Activated T-cell treated with anti-CD3 and anti-CD28 coated beads, Interleukin-2, amount 50 U/mL, for 72 hours (primary cell): ENCODE data around the gene CTBS. TPM values are rescaled to one million over a fixed set of nuclear protein-coding genes. Genes with fewer than 3 reads are reported as not detected.
"Not testable (repeated sequence)": the region's sequence is repeated elsewhere in the genome, so short reads cannot be mapped to it uniquely, and the experiment has no call there.

Source experiments
- ATAC-seq, 2 donors: fragments of 150-1000 bp; cut with Tn5 transposase; replicated peaks in 1 of 2; 2 replicates each; pipeline ENCODE4 v1.10.0; 2021; ENCODE audit warnings: moderate library complexity in 2 of 2, mild to moderate bottlenecking in 1 of 2
- DNase-seq, 2 donors: peaks; one replicate each; pipeline ENCODE4 v3.0.0; 2021 to 2022; ENCODE audit warnings: mixed read lengths in 1 of 2
- H3K27ac Mint-ChIP-seq: one replicate; pipeline ENCODE4 v1.8.0; 2022; ENCODE audit warnings: mild to moderate bottlenecking, moderate library complexity, mixed read lengths
- H3K27me3 Mint-ChIP-seq: one replicate; pipeline ENCODE4 v1.8.0; 2022; ENCODE audit warnings: low read depth, mixed read lengths
- H3K36me3 Mint-ChIP-seq, 2 donors: one replicate each; pipeline ENCODE4 v1.8.0; 2022; ENCODE audit warnings: mixed read lengths in 2 of 2, mild to moderate bottlenecking in 1 of 2; ENCODE audit not compliant: insufficient read depth in 2 of 2
- H3K4me1 Mint-ChIP-seq: one replicate; pipeline ENCODE4 v1.8.0; 2022; ENCODE audit warnings: low read depth, mixed read lengths
- H3K4me3 Mint-ChIP-seq, 2 donors: one replicate each; pipeline ENCODE4 v1.8.0; 2022; ENCODE audit warnings: mild to moderate bottlenecking in 2 of 2, mixed read lengths in 2 of 2, moderate library complexity in 2 of 2
- H3K9me3 Mint-ChIP-seq, 2 donors: one replicate each; pipeline ENCODE4 v1.8.0; 2022; ENCODE audit warnings: mixed read lengths in 2 of 2
- total RNA-seq, 2 donors: library from RNA; stranded (reverse); gene quantifications; one replicate each; pipeline ENCODE4 v1.2.3, GENCODE V29; 2022

The CTBS gene
- total RNA-seq, 2 donors from 2014 or later, result 27.2 to 31.3 TPM

DNA sequence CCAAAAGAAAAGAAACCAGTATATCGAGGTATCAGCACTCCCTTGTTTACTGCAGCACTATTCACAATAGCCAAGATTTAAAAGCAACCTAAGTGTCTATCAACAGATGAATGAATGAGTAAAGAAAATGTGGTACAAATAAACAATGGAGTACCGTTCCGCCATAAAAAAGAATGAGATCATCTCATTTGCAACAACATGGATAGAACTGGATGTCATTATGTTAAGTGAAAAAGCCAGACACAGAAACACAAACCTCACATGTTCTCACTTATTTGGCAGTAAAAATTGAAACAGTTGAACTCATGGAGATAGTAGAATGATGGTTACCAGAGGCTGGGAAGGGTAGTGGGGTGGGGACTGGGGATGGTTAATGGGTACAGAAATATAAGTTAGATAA lies 63.6 kb downstream of the CTBS start:
- Mint-ChIP-seq H3K4me1 (no peaks in the 10 kb centered on the region), H3K9me3 (no peaks in the 10 kb centered on the region)

DNA sequence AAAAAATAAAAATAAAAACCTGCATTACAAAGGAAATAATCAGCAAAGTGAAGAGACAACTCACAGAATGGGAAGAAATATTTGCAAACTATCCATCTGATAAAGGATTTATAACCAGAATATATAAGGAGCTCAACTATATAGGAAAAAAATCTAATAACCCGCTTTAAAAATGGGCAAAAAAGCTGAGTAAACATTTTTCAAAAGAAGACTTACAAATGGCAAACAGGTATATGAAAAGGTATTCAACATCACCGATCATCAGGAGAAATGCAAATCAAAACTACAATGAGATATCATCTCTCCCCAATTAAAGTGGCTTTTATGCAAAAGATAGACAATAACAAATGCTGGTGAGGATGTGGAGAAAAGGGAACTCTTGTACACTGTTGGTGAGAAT lies 64.1 kb downstream of the CTBS start:
- ATAC-seq (no peak), DNase-seq (no peak)
- Mint-ChIP-seq H3K27me3 (no peaks in the 10 kb centered on the region), H3K27ac (no peak overlapping the region), H3K9me3 (no peaks in the 10 kb centered on the region), H3K4me3 (no peak overlapping the region), H3K4me1 (peaks cover 1% of the 10 kb centered on the region), H3K36me3 (peaks cover 7 to 9% of the 10 kb centered on the region in 2 donors)

More for the DNA sequence above, 63.6 kb downstream of the CTBS start:
- Mint-ChIP-seq H3K36me3 (peaks cover 4% of the 10 kb centered on the region in 2 donors), H3K27ac (no peak overlapping the region), H3K4me3 (no peak overlapping the region), H3K27me3 (no peaks in the 10 kb centered on the region)
- no peak for ATAC-seq
- DNase-seq, result no peak

DNA sequence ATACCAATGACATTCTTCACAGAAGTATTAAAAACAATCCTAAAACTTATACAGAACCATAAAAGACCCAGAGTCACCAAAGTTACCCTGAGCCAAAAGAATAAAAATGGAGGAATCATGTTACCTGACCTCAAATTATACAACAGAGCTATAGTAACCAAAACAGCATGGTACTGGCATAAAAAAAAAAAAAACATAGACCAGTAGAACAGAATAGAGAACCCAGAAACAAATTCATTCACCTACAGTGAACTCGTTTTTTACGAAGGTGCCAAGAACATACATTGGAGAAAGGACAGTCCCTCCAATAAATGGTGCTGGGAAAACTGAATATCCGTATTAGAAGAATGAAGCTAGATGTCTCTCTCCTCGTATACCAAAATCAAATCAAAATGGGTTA lies 65.2 kb downstream of the CTBS start:
- no peak for DNase-seq
- peaks cover 13% of the 10 kb centered on the region for H3K4me1 Mint-ChIP-seq
- H3K27ac Mint-ChIP-seq, result no peak overlapping the region
- ATAC-seq, result no peak
- H3K4me3 Mint-ChIP-seq, result no peak overlapping the region
- peaks cover 10 to 12% of the 10 kb centered on the region in 2 donors for H3K36me3 Mint-ChIP-seq
- no peaks in the 10 kb centered on the region for H3K9me3 Mint-ChIP-seq
- H3K27me3 Mint-ChIP-seq, result no peaks in the 10 kb centered on the region

DNA sequence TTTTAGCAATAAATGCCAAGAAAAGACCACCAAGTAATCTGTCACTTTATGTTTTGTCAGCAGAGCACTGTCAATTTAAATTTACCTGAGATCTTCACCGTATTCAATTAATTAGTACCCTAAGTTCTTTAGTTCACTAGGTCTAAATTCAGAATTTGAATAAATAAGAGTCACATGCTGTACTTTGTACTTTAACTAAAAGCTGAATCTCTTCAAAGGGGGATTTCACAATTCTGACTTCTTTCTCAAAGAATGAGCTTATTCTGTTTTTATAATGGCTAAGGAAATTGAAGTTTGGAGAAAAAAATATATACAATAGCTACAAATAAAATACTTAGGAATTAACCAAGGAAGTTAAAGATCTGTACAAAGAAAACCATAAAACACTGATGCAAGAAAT lies 65.7 kb downstream of the CTBS start:
- ATAC-seq (no peak), DNase-seq (no peak)
- Mint-ChIP-seq H3K4me3 (peak overlapping the region in 1 of 2 donors; percentile 16), H3K36me3 (peaks cover 10 to 12% of the 10 kb centered on the region in 2 donors), H3K27ac (peak overlapping the region; percentile 23), H3K27me3 (no peaks in the 10 kb centered on the region), H3K9me3 (no peaks in the 10 kb centered on the region), H3K4me1 (peaks cover 14% of the 10 kb centered on the region)

DNA sequence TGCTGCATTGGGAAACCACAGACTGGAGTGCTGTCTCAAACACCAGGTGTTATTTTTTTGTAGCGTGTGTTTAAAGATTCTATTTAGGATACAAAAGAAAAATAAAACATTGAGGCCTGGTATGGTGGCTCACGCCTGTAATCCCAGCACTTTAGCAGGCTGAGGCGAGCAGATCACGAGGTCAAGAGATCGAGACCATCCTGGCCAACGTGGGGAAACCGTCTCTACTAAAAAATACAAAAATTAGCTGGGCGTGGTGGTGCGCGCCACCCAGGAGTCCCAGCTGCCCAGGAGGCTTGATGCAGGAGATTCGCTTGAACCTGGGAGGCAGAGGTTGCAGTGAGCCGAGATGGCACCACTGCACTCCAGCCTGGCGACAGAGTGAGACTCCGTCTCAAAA lies 66.4 kb downstream of the CTBS start:
- H3K27me3 Mint-ChIP-seq, ATAC-seq, DNase-seq, H3K9me3 Mint-ChIP-seq, H3K4me3 Mint-ChIP-seq, H3K27ac Mint-ChIP-seq: not testable (repeated sequence)
- H3K4me1 Mint-ChIP-seq, result peaks cover 19% of the 10 kb centered on the region
- H3K36me3 Mint-ChIP-seq, result peaks cover 10 to 12% of the 10 kb centered on the region in 2 donors

DNA sequence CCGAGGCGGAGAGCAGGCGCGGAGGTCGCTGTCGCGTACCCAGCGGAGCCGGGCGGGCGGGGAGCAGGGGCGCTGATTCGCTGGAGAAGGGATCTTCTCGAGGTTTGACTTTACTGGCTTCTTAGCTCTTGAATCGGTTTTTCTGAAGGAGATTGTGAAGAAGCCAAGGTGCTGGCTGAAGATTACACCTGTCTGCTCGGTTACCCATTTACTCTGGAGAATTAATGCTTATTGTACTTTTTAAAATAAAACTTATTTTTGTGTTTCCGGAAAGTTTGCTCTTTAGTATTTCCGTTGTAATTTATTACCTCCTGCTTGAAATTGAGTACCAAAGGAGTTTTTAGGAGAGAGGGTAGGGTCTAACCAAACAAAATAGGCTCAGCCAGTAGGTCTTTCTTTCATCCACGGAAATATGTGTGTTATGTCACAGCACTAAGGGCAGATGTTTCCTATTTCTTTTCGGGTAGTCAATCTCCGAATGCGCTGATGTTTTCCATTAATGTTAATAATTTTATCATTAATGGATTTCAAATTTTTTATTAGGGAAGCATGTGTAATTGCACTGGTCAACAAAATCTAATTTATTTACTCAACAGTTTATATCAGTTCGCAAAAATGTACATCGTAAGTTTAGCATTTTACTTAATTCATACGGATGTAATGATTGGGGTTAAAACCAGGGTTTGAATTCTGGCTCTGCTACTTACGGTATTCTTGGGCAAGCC lies 67.3 kb downstream of the CTBS start:
- Mint-ChIP-seq H3K4me3 (peak overlapping the region; percentile 88 to 95), H3K36me3 (peaks cover 10 to 12% of the 10 kb centered on the region in 2 donors), H3K27ac (peak overlapping the region; percentile 94), H3K27me3 (no peaks in the 10 kb centered on the region), H3K9me3 (no peaks in the 10 kb centered on the region), H3K4me1 (peaks cover 24% of the 10 kb centered on the region)
- DNase-seq, result no peak
- no peak for ATAC-seq

DNA sequence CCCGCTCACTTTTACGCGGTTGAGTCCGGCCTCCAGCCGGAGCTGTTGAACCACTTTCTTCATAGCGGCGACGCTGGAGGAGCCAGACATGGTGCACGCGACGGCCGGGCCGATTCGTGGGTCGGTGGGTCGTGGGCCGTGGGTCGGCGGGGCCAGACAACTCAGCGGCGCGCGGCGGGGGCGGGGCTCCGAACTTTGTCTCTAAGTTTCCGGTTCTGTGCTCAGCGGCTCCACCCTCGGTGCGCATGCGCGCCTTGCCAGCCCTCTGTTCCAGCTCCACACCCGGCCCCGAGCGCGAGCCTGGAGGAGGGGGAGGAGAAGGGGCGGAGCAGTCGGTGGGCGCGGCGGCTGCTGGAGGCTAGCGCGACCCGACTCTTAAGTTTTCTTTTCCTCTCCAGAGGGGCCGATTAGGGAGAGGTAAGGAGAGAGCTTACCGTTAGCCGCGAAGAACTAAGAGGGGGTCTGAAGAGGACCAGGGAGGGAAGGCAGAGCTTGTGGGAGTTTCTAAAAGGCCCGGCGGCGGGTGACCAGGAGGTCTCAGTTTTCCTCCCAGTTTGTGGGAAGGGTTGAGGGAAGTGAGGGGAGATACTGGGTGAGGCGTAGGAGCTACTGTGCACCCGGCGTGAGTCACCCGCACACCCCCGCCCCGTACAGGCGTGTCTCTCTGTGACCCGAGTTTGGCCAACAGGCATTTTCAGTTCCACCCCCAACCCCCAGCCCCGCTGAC lies 68.1 kb downstream of the CTBS start, which contains the start of the genes GNG5 and SPATA1:
GNG5 (minus strand) TSS at position 580 of the 727 bp plus-strand sequence; CDS start at position 90, 490 bp downstream.
SPATA1 (plus strand) TSS at position 385 of the 727 bp plus-strand sequence. CDS start 9,974 bp downstream, outside the sequence.
- peaks cover 11 to 15% of the 10 kb centered on the region in 2 donors for H3K36me3 Mint-ChIP-seq

DNA sequence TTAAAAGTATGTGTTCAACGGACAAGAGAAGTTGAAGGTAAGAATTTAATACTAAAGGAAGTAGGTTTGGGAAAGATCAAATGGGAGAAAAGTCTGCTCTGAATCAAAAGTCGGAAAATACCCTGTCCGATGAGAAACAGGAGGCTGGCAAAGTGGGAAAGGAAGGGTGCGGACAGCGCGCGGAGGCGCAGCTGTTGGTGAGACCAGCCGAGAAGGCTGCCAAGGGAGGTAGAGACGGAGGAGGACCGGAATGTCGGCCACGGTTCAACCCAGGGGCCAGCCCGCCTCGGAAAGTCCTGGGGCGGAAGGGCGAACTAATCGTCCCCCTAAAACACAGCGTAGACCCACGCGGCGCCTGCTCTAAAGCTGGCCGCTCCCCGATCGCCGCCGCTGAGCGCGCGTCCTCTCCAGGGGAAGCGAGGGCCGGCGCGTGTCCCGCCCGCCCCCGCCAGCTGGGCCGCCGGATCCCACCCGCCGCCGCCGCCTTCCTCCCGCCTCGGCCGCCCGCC lies 68.7 kb downstream of the CTBS start:
- peak overlapping the region; percentile 95 to 100 for H3K4me3 Mint-ChIP-seq
- no peak for DNase-seq
- H3K27ac Mint-ChIP-seq, result peak overlapping the region; percentile 100
- H3K9me3 Mint-ChIP-seq, result no peaks in the 10 kb centered on the region
- H3K27me3 Mint-ChIP-seq, result no peaks in the 10 kb centered on the region
- peak; percentile 45 to 49 for ATAC-seq
- H3K36me3 Mint-ChIP-seq, result peaks cover 12 to 17% of the 10 kb centered on the region in 2 donors
- H3K4me1 Mint-ChIP-seq, result peaks cover 37% of the 10 kb centered on the region

More for the DNA sequence above, 68.1 kb downstream of the CTBS start, which contains the start of the genes GNG5 and SPATA1:
- Mint-ChIP-seq H3K9me3 (no peaks in the 10 kb centered on the region), H3K27me3 (no peaks in the 10 kb centered on the region), H3K4me3 (peak within 1 kb of the TSS; percentile 95 to 100), H3K4me1 (peaks cover 31% of the 10 kb centered on the region), H3K27ac (peak within 1 kb of the TSS; percentile 100)
- DNase-seq (peak; percentile 98), ATAC-seq (peak; percentile 90)

DNA sequence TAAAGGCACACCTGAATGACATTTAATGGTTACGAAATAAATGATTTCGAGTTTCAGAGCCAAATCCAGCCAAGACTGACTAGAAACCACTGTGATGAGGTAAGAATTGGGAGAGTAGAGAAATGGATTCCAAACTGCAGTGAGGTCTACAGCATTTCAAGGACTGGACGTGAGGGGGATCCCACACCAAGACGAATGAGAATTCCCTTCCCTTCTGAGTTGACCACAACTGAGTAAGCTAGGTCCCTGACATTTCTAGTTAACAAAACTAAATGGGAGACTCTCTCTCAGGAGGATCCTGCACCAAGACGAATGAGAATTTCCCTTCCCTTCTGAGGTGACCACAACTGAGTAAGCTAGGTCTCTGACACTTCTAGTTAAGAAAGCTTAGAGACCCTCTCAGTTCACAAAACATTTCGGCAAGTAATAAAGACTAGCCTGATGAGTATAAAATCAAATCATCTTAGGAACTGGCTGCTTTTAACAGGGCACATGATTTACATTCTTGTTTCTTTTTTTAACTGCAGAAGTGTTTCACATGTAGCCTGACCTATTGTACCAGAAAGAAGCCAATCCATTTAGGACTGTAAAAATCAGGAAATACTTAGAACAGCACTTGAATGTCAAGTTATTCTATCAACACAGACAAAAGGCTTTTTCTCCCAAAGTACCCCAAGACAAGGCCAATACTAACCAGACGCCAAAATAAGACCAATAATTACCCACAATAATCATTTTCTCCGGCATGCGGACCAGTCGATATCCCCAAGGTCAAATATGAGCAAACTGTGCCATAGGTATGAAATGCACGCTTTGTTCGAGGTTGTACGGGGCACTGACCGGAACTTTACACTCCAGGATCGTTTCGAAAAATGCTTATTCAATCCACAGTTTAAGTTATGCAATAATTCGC lies 69.4 kb downstream of the CTBS start:
- Mint-ChIP-seq H3K4me3 (peak overlapping the region; percentile 95 to 100), H3K4me1 (peaks cover 42% of the 10 kb centered on the region), H3K27ac (peak overlapping the region; percentile 100), H3K9me3 (no peaks in the 10 kb centered on the region), H3K27me3 (no peaks in the 10 kb centered on the region), H3K36me3 (peaks cover 12 to 21% of the 10 kb centered on the region in 2 donors)
- DNase-seq, result peak in 1 of 2 donors; percentile 17
- ATAC-seq, result peak in 1 of 2 donors; percentile 3

DNA sequence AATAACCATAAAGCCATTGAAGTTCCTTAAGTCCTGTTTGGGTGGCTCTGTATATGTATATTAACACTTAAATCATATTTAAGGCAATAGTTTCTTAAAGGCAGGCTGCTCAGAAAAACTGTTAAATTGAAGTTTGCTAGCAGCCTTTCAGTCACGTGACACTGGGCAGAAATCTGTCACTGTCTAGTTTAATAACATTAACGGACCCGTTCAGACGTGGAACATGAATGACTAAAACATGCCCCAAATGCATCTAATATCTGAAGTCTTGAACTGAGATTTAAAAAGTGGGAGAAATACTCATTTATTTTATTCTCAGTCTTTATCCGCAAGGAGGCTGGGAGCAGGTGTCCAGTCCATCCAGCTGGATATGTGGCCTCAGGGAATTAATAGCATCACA lies 71.3 kb downstream of the CTBS start:
- no peaks in the 10 kb centered on the region for H3K27me3 Mint-ChIP-seq
- no peaks in the 10 kb centered on the region for H3K9me3 Mint-ChIP-seq
- peak overlapping the region; percentile 15 to 100 for H3K4me3 Mint-ChIP-seq
- DNase-seq (no peak), ATAC-seq (no peak)
- peaks cover 7 to 25% of the 10 kb centered on the region in 2 donors for H3K36me3 Mint-ChIP-seq
- peaks cover 45% of the 10 kb centered on the region for H3K4me1 Mint-ChIP-seq
- H3K27ac Mint-ChIP-seq, result no peak overlapping the region
